IPS-18a (cell line): ENCODE results near the gene DEDD2.

Experiments used
- H3K27ac ChIP-seq: one replicate; pipeline ENCODE4 v1.5.1; 2013; ENCODE audit warnings: low read length
- H3K27me3 ChIP-seq: one replicate; pipeline ENCODE4 v1.6.1; 2013; ENCODE audit warnings: mild to moderate bottlenecking, low read length; ENCODE audit not compliant: control insufficient read depth, insufficient read depth
- H3K36me3 ChIP-seq: one replicate; pipeline ENCODE4 v1.6.1; 2013; ENCODE audit warnings: low read depth, low read length; ENCODE audit not compliant: control insufficient read depth
- H3K4me1 ChIP-seq: one replicate; pipeline ENCODE4 v1.6.1; 2013; ENCODE audit warnings: low read depth, low read length; ENCODE audit not compliant: control insufficient read depth
- H3K4me3 ChIP-seq: one replicate; pipeline ENCODE4 v1.5.1; 2013; ENCODE audit warnings: low read length
- H3K9ac ChIP-seq: one replicate; pipeline ENCODE4 v1.6.1; 2013; ENCODE audit warnings: mild to moderate bottlenecking, low read length, moderate library complexity
- H3K9me3 ChIP-seq: one replicate; pipeline ENCODE4 v1.6.1; 2013; ENCODE audit warnings: low read depth, low read length; ENCODE audit not compliant: control insufficient read depth

The DEDD2 gene

GRCh38 chr19:42200116-42200715 is 17.3 kb downstream of the DEDD2 start:
- Histone ChIP-seq H3K27me3 (no peaks in the 10 kb centered on the region), H3K4me1 (peaks cover 18% of the 10 kb centered on the region), H3K36me3 (peaks cover 30% of the 10 kb centered on the region), H3K9me3 (no peaks in the 10 kb centered on the region), H3K9ac (no peak overlapping the region), H3K4me3 (no peak overlapping the region), H3K27ac (no peak overlapping the region)

- H3K9me3 ChIP-seq = no peaks in the 10 kb centered on the region
Measured at GRCh38 chr19:42199440-42200115, 17.9 kb downstream of the DEDD2 start.

GRCh38 chr19:42198676-42199439 is 18.6 kb downstream of the DEDD2 start:
- H3K27me3 ChIP-seq = no peaks in the 10 kb centered on the region
- H3K4me1 ChIP-seq = peaks cover 10% of the 10 kb centered on the region
- H3K27ac ChIP-seq = no peak overlapping the region
- H3K9ac ChIP-seq = no peak overlapping the region
- no peaks in the 10 kb centered on the region for H3K9me3 ChIP-seq
- H3K4me3 ChIP-seq = no peak overlapping the region
- peaks cover 26% of the 10 kb centered on the region for H3K36me3 ChIP-seq

More at GRCh38 chr19:42199440-42200115, 17.9 kb downstream of the DEDD2 start:
- H3K4me3 ChIP-seq = no peak overlapping the region
- H3K9ac ChIP-seq = no peak overlapping the region
- no peak overlapping the region for H3K27ac ChIP-seq
- peaks cover 30% of the 10 kb centered on the region for H3K36me3 ChIP-seq
- peaks cover 14% of the 10 kb centered on the region for H3K4me1 ChIP-seq
- H3K27me3 ChIP-seq = no peaks in the 10 kb centered on the region

GRCh38 chr19:42197375-42197817 is 20.1 kb downstream of the DEDD2 start:
- peak overlapping the region; percentile 49 for H3K27ac ChIP-seq
- peak overlapping the region; percentile 13 for H3K4me3 ChIP-seq
- H3K36me3 ChIP-seq = peaks cover 19% of the 10 kb centered on the region

GRCh38 chr19:42196011-42197001 is 21.2 kb downstream of the DEDD2 start:
- Histone ChIP-seq H3K9ac (no peak overlapping the region), H3K27ac (no peak overlapping the region), H3K27me3 (no peaks in the 10 kb centered on the region), H3K9me3 (no peaks in the 10 kb centered on the region), H3K36me3 (peaks cover 12% of the 10 kb centered on the region), H3K4me1 (peaks cover 10% of the 10 kb centered on the region), H3K4me3 (peak overlapping the region; percentile 13)

More at GRCh38 chr19:42197375-42197817, 20.1 kb downstream of the DEDD2 start:
- no peak overlapping the region for H3K9ac ChIP-seq
- peaks cover 10% of the 10 kb centered on the region for H3K4me1 ChIP-seq
- H3K9me3 ChIP-seq = no peaks in the 10 kb centered on the region
- H3K27me3 ChIP-seq = no peaks in the 10 kb centered on the region

- Histone ChIP-seq H3K4me3 (no peak overlapping the region), H3K27me3 (no peaks in the 10 kb centered on the region), H3K36me3 (peaks cover 2% of the 10 kb centered on the region), H3K9ac (no peak overlapping the region), H3K27ac (no peak overlapping the region), H3K4me1 (peaks cover 10% of the 10 kb centered on the region), H3K9me3 (no peaks in the 10 kb centered on the region)
Measured at GRCh38 chr19:42193706-42194105, 23.8 kb downstream of the DEDD2 start.

GRCh38 chr19:42193294-42193693 is 24.2 kb downstream of the DEDD2 start:
- Histone ChIP-seq H3K27ac (no peak overlapping the region), H3K9ac (no peak overlapping the region), H3K9me3 (no peaks in the 10 kb centered on the region), H3K27me3 (no peaks in the 10 kb centered on the region), H3K4me1 (peaks cover 10% of the 10 kb centered on the region), H3K36me3 (no peaks in the 10 kb centered on the region), H3K4me3 (no peak overlapping the region)

GRCh38 chr19:42191855-42192254 is 25.6 kb downstream of the DEDD2 start:
- H3K27me3 ChIP-seq = no peaks in the 10 kb centered on the region
- no peak overlapping the region for H3K4me3 ChIP-seq
- no peak overlapping the region for H3K27ac ChIP-seq
- H3K9ac ChIP-seq = no peak overlapping the region
- peaks cover 3% of the 10 kb centered on the region for H3K4me1 ChIP-seq
- no peaks in the 10 kb centered on the region for H3K9me3 ChIP-seq
- H3K36me3 ChIP-seq = no peaks in the 10 kb centered on the region

GRCh38 chr19:42191330-42191729 is 26.1 kb downstream of the DEDD2 start:
- Histone ChIP-seq H3K36me3 (no peaks in the 10 kb centered on the region), H3K27me3 (no peaks in the 10 kb centered on the region), H3K9ac (no peak overlapping the region), H3K27ac (no peak overlapping the region), H3K4me1 (no peaks in the 10 kb centered on the region), H3K4me3 (no peak overlapping the region), H3K9me3 (no peaks in the 10 kb centered on the region)

GRCh38 chr19:42189133-42189532 is 28.3 kb downstream of the DEDD2 start:
- no peaks in the 10 kb centered on the region for H3K36me3 ChIP-seq
- no peaks in the 10 kb centered on the region for H3K27me3 ChIP-seq
- no peaks in the 10 kb centered on the region for H3K9me3 ChIP-seq
- no peak overlapping the region for H3K4me3 ChIP-seq
- no peaks in the 10 kb centered on the region for H3K4me1 ChIP-seq
- H3K9ac ChIP-seq = no peak overlapping the region
- no peak overlapping the region for H3K27ac ChIP-seq

GRCh38 chr19:42188665-42189064 is 28.8 kb downstream of the DEDD2 start:
- Histone ChIP-seq H3K9ac (no peak overlapping the region), H3K4me3 (no peak overlapping the region), H3K9me3 (no peaks in the 10 kb centered on the region), H3K27ac (no peak overlapping the region), H3K36me3 (no peaks in the 10 kb centered on the region), H3K4me1 (no peaks in the 10 kb centered on the region), H3K27me3 (no peaks in the 10 kb centered on the region)
